NCI-H1436 treated with DMSO at 0.1 percent for 48 hours (cell line): ENCODE results near the gene ALX1.
"Not testable (repeated sequence)": the region's sequence is repeated elsewhere in the genome, so short reads cannot be mapped to it uniquely, and the experiment has no call there.

Source experiments
- DNase-seq: peaks from one replicate; lab custom pipeline; 2025; lab: John Stamatoyannopoulos, UW

ALX1 gene

GRCh38 chr12:85301051-85301450, 21.0 kb downstream of the ALX1 start:
- DNase-seq = no peak

GRCh38 chr12:85308374-85308773, 28.4 kb downstream of the ALX1 start:
- DNase-seq = no peak

- no peak for DNase-seq
These were observed 29.1 kb downstream of the ALX1 start for GRCh38 chr12:85309125-85309566.

- DNase-seq = no peak
These were observed 30.0 kb downstream of the ALX1 start for GRCh38 chr12:85310025-85310424.

GRCh38 chr12:85310456-85311076, 30.5 kb downstream of the ALX1 start:
- DNase-seq = no peak

- not testable (repeated sequence) for DNase-seq
These were observed 38.0 kb downstream of the ALX1 start for GRCh38 chr12:85317866-85318636.

GRCh38 chr12:85322715-85323114, 42.7 kb downstream of the ALX1 start:
- DNase-seq = no peak

GRCh38 chr12:85325442-85325841, 45.4 kb downstream of the ALX1 start:
- no peak for DNase-seq

- DNase-seq = no peak
These were observed 49.9 kb downstream of the ALX1 start for GRCh38 chr12:85329913-85330312.

- no peak for DNase-seq
These were observed 68.8 kb downstream of the ALX1 start for GRCh38 chr12:85348779-85349178.

- no peak for DNase-seq
These were observed 70.3 kb downstream of the ALX1 start for GRCh38 chr12:85350356-85350755.
